GM18517 (cell line): Measurements from ENCODE around the gene NAGS.
"Not testable (repeated sequence)": the region's sequence is repeated elsewhere in the genome, so short reads cannot be mapped to it uniquely, and the experiment has no call there.

Source experiments
- ATAC-seq: cut with Tn5 transposase; IDR thresholded peaks from one replicate; pipeline ENCODE4 v1.9.1; 2021; ENCODE audit warnings: mild to moderate bottlenecking, moderate library complexity; ENCODE audit not compliant: unreplicated experiment

Gene NAGS

GRCh38 chr17:43983515-43984411, 20.7 kb upstream of the NAGS start:
- ATAC-seq, result no peak

- ATAC-seq, result no peak
Observed at GRCh38 chr17:43984521-43984920, 19.9 kb upstream of the NAGS start.

- no peak for ATAC-seq
Observed at GRCh38 chr17:43986225-43986981, 18.0 kb upstream of the NAGS start.

GRCh38 chr17:43987131-43988021, 17.0 kb upstream of the NAGS start:
- ATAC-seq, result no peak

- no peak for ATAC-seq
Observed at GRCh38 chr17:43988301-43988700, 16.1 kb upstream of the NAGS start.

GRCh38 chr17:43992641-43993040, 11.8 kb upstream of the NAGS start:
- ATAC-seq, result no peak

GRCh38 chr17:43994272-43995149, 9.9 kb upstream of the NAGS start:
- ATAC-seq, result no peak

GRCh38 chr17:43995150-43995471, 9.3 kb upstream of the NAGS start:
- ATAC-seq, result no peak

- ATAC-seq, result not testable (repeated sequence)
Observed at GRCh38 chr17:43997180-43997579, 7.2 kb upstream of the NAGS start.

- ATAC-seq, result no peak
Observed at GRCh38 chr17:43998552-43998951, 5.9 kb upstream of the NAGS start.

GRCh38 chr17:43999024-43999423, 5.4 kb upstream of the NAGS start:
- ATAC-seq, result no peak

- no peak for ATAC-seq
Observed at GRCh38 chr17:44000141-44000860, 4.1 kb upstream of the NAGS start.

- no peak for ATAC-seq
Observed at GRCh38 chr17:44000871-44001460, 3.5 kb upstream of the NAGS start.

GRCh38 chr17:44001461-44001920, 2.9 kb upstream of the NAGS start:
- ATAC-seq, result no peak

- no peak for ATAC-seq
Observed at GRCh38 chr17:44002141-44002848, 2.1 kb upstream of the NAGS start.

GRCh38 chr17:44004761-44005526, 522 bp downstream of the NAGS start:
- ATAC-seq, result no peak

GRCh38 chr17:44005527-44006271, 1.3 kb downstream of the NAGS start:
- ATAC-seq, result no peak
